Motor neuron (in vitro differentiated cells): ENCODE data around the gene NAALADL2. TPM values are rescaled to one million over a fixed set of nuclear protein-coding genes. Genes with fewer than 3 reads are reported as not detected.
"Not testable (repeated sequence)": the region's sequence is repeated elsewhere in the genome, so short reads cannot be mapped to it uniquely, and the experiment has no call there.

Experiments
- ATAC-seq, 8 experiments: fragments of 200-7000 bp; cut with Tn5 transposase; replicated peaks in 6 of 8; 2 replicates each; pipeline ENCODE4 v1.8.0; 2021; ENCODE audit warnings: mild to moderate bottlenecking in 8 of 8, moderate library complexity in 8 of 8
- H3K27ac ChIP-seq, 2 donors: fragments of 250-450 bp; sonication (Bioruptor Pico); 2 replicates each; pipeline ENCODE4 v1.9.0; 2021; ENCODE audit warnings: antibody characterized with exemption in 2 of 2, mild to moderate bottlenecking in 2 of 2, moderate library complexity in 1 of 2
- H3K4me1 ChIP-seq, 2 donors: fragments of 250-450 bp; sonication (Bioruptor Pico); replicated peaks in 1 of 2; 2 replicates each; pipeline ENCODE4 v1.6.1; 2021; ENCODE audit warnings: antibody characterized with exemption in 2 of 2, mild to moderate bottlenecking in 2 of 2, moderate library complexity in 1 of 2
- H3K4me3 ChIP-seq, 5 donors: fragments of 250-450 bp; sonication (Bioruptor Pico); 2 replicates each; pipeline ENCODE4 v1.9.0; 2021; ENCODE audit warnings: antibody characterized with exemption in 5 of 5, mild to moderate bottlenecking in 5 of 5, moderate library complexity in 4 of 5
- WGBS, 10 experiments: fragments of 450-650 bp; shearing (Covaris generic); methylation state at CpG; one replicate each; pipeline ENCODE4 v1.0.0; 2022; 5-methylcytosine and 5-hydroxymethylcytosine counted together
- in situ Hi-C, 9 experiments: fragments of 400-800 bp; cut with MboI; loops; one replicate each; pipeline ENCODE4 v1.15.0; 2021; ENCODE audit warnings: low sequenced_read_pairs in 9 of 9, low pct_unique_long_range_greater_than_20kb in 2 of 9; ENCODE audit not compliant: unreplicated experiment in 9 of 9
- total RNA-seq, 8 experiments: library from RNA; unstranded; fragments of 300-600 nt; gene quantifications; 2 replicates each; pipeline versions ENCODE4 v1.2.3 to v1.2.4, GENCODE V29; 2022

NAALADL2 gene
- total RNA-seq, 8 experiments from 2014 or later: 1.1 to 5.4 (median 2.0) TPM

- in situ Hi-C loops: no loop called here
- 83 to 100% (median 97%) methylated on average over 1 to 3 of the region's 3 CpGs; no CpG with 5 or more reads in 2 of the 10 experiments for WGBS, 10 experiments
- H3K27ac ChIP-seq: no peak overlapping the region
- no peak overlapping the region for H3K4me3 ChIP-seq
- no peaks in the 10 kb centered on the region for H3K4me1 ChIP-seq
- no peak for ATAC-seq
These were observed 586.6 kb downstream of the NAALADL2 start for GRCh38 chr3:175445741-175446140.

- H3K4me3 ChIP-seq: no peak overlapping the region
- 45 to 99% (median 88%) methylated on average over 1 to 6 of the region's 6 CpGs; no CpG with 5 or more reads in 1 of the 10 experiments for WGBS, 10 experiments
- in situ Hi-C loops: no loop called here
These were observed 588.4 kb downstream of the NAALADL2 start for GRCh38 chr3:175447521-175447920.

GRCh38 chr3:175453361-175453760 is 594.2 kb downstream of the NAALADL2 start:
- Histone ChIP-seq H3K4me1 (peaks cover 0 to 7% of the 10 kb centered on the region in 2 donors), H3K27ac (no peak overlapping the region), H3K4me3 (no peak overlapping the region)
- WGBS, 10 experiments: 86 to 100% (median 97%) methylated on average over 1 to 3 of the region's 3 CpGs
- in situ Hi-C loops: no loop called here
- ATAC-seq: no peak

More at GRCh38 chr3:175447521-175447920, 588.4 kb downstream of the NAALADL2 start:
- ATAC-seq: no peak
- Histone ChIP-seq H3K4me1 (no peaks in the 10 kb centered on the region), H3K27ac (no peak overlapping the region)

GRCh38 chr3:175456466-175456865 is 597.3 kb downstream of the NAALADL2 start:
- in situ Hi-C loops: no loop called here
- 0 to 100% (median 86%) methylated on average over 1 to 2 of the region's 2 CpGs for WGBS, 10 experiments
- peak in 1 of 8 experiments; percentile 28 for ATAC-seq

GRCh38 chr3:175457301-175457700 is 598.2 kb downstream of the NAALADL2 start:
- WGBS, 10 experiments: 63 to 100% (median 86%) methylated on average over 1 to 2 of the region's 2 CpGs; no CpG with 5 or more reads in 1 of the 10 experiments
- in situ Hi-C loops: no loop called here
- Histone ChIP-seq H3K4me1 (peaks cover 0 to 7% of the 10 kb centered on the region in 2 donors), H3K4me3 (no peak overlapping the region), H3K27ac (no peak overlapping the region)
- ATAC-seq: no peak

More at GRCh38 chr3:175456466-175456865, 597.3 kb downstream of the NAALADL2 start:
- Histone ChIP-seq H3K4me3 (no peak overlapping the region), H3K27ac (no peak overlapping the region), H3K4me1 (peaks cover 0 to 7% of the 10 kb centered on the region in 2 donors)

GRCh38 chr3:175460849-175461399 is 601.8 kb downstream of the NAALADL2 start:
- in situ Hi-C loops, ATAC-seq: not testable (repeated sequence)
- WGBS, 10 experiments: 29 to 100% (median 80%) methylated on average over 1 to 4 of the region's 4 CpGs; no CpG with 5 or more reads in 3 of the 10 experiments

GRCh38 chr3:175464362-175464761 is 605.2 kb downstream of the NAALADL2 start:
- Histone ChIP-seq H3K4me3 (no peak overlapping the region), H3K4me1 (no peaks in the 10 kb centered on the region), H3K27ac (no peak overlapping the region)
- WGBS, 10 experiments: 77 to 100% (median 96%) methylated on average over 2 to 3 of the region's 3 CpGs
- no peak for ATAC-seq
- in situ Hi-C loops: no loop called here

More at GRCh38 chr3:175460849-175461399, 601.8 kb downstream of the NAALADL2 start:
- not testable (repeated sequence) for H3K4me1 ChIP-seq, H3K27ac ChIP-seq, H3K4me3 ChIP-seq

GRCh38 chr3:175469124-175469523 is 610.0 kb downstream of the NAALADL2 start:
- ATAC-seq: no peak

GRCh38 chr3:175475765-175476164 is 616.6 kb downstream of the NAALADL2 start:
- no peak overlapping the region for H3K4me3 ChIP-seq
- 63 to 100% (median 89%) methylated on average over 1 to 4 of the region's 4 CpGs for WGBS, 10 experiments
- H3K4me1 ChIP-seq: no peaks in the 10 kb centered on the region
- H3K27ac ChIP-seq: no peak overlapping the region
- in situ Hi-C loops: no loop called here
- no peak for ATAC-seq

More at GRCh38 chr3:175469124-175469523, 610.0 kb downstream of the NAALADL2 start:
- in situ Hi-C loops: no loop called here
- H3K4me1 ChIP-seq: no peaks in the 10 kb centered on the region
- no peak overlapping the region for H3K4me3 ChIP-seq
- no peak overlapping the region for H3K27ac ChIP-seq

- ATAC-seq: no peak
- H3K27ac ChIP-seq: no peak overlapping the region
These were observed 617.4 kb downstream of the NAALADL2 start for GRCh38 chr3:175476489-175476888.

GRCh38 chr3:175477651-175478224 is 618.6 kb downstream of the NAALADL2 start:
- no peak overlapping the region for H3K4me3 ChIP-seq
- 13 to 100% (median 89%) methylated on average over 2 of the region's 2 CpGs for WGBS, 10 experiments
- H3K27ac ChIP-seq: no peak overlapping the region
- in situ Hi-C loops: no loop called here
- no peak for ATAC-seq
- no peaks in the 10 kb centered on the region for H3K4me1 ChIP-seq

More at GRCh38 chr3:175476489-175476888, 617.4 kb downstream of the NAALADL2 start:
- Histone ChIP-seq H3K4me1 (no peaks in the 10 kb centered on the region), H3K4me3 (no peak overlapping the region)
- in situ Hi-C loops: no loop called here
- WGBS, 10 experiments: 0 to 83% (median 59%) methylated on average over 1 to 2 of the region's 2 CpGs

- 0 to 100% (median 82%) methylated on average over 1 to 2 of the region's 2 CpGs for WGBS, 10 experiments
- Histone ChIP-seq H3K27ac (no peak overlapping the region), H3K4me3 (no peak overlapping the region), H3K4me1 (no peaks in the 10 kb centered on the region)
- ATAC-seq: no peak
- in situ Hi-C loops: no loop called here
These were observed 619.2 kb downstream of the NAALADL2 start for GRCh38 chr3:175478301-175478700.

- no peak overlapping the region for H3K27ac ChIP-seq
These were observed 620.0 kb downstream of the NAALADL2 start for GRCh38 chr3:175479175-175479574.

GRCh38 chr3:175479800-175480199 is 620.7 kb downstream of the NAALADL2 start:
- no peak for ATAC-seq
- Histone ChIP-seq H3K27ac (no peak overlapping the region), H3K4me3 (no peak overlapping the region), H3K4me1 (no peaks in the 10 kb centered on the region)
- in situ Hi-C loops: no loop called here

More at GRCh38 chr3:175479175-175479574, 620.0 kb downstream of the NAALADL2 start:
- no peak for ATAC-seq
- H3K4me1 ChIP-seq: no peaks in the 10 kb centered on the region
- 47 to 92% (median 65%) methylated on average over 2 of the region's 2 CpGs; no CpG with 5 or more reads in 1 of the 10 experiments for WGBS, 10 experiments
- in situ Hi-C loops: no loop called here
- no peak overlapping the region for H3K4me3 ChIP-seq
